Epidermal melanocyte (primary cell): ENCODE data around the gene UBE2D2.
"Not testable (repeated sequence)": the region's sequence is repeated elsewhere in the genome, so short reads cannot be mapped to it uniquely, and the experiment has no call there.

Experiments used
- DNase-seq: peaks from one replicate; pipeline ENCODE4 v3.0.0; 2011; ENCODE audit warnings: low spot score; ENCODE audit not compliant: insufficient read length

The UBE2D2 gene

GRCh38 chr5:139560752-139561654, at the start of gene UBE2D2:
Gene UBE2D2 (plus strand): TSS chr5:139561339. CDS start chr5:139561792, 453 bp downstream.
- DNase-seq: peak; percentile 95

GRCh38 chr5:139512786-139513390, 48.3 kb upstream of the UBE2D2 start:
- no peak for DNase-seq

GRCh38 chr5:139513434-139513833, 47.7 kb upstream of the UBE2D2 start:
- peak; percentile 28 for DNase-seq

GRCh38 chr5:139513852-139514485, 47.2 kb upstream of the UBE2D2 start:
- no peak for DNase-seq

GRCh38 chr5:139514486-139514856, 46.7 kb upstream of the UBE2D2 start:
- DNase-seq: no peak

- DNase-seq: peak; percentile 87
These were observed 43.2 kb upstream of the UBE2D2 start for GRCh38 chr5:139517683-139518564.

GRCh38 chr5:139523635-139524445, 37.3 kb upstream of the UBE2D2 start:
- DNase-seq: no peak

- no peak for DNase-seq
These were observed 36.7 kb upstream of the UBE2D2 start for GRCh38 chr5:139524446-139524845.

GRCh38 chr5:139524940-139525585, 36.1 kb upstream of the UBE2D2 start:
- no peak for DNase-seq

GRCh38 chr5:139525586-139526308, 35.4 kb upstream of the UBE2D2 start:
- not testable (repeated sequence) for DNase-seq

GRCh38 chr5:139526309-139527089, 34.6 kb upstream of the UBE2D2 start:
- not testable (repeated sequence) for DNase-seq

GRCh38 chr5:139527090-139527470, 34.1 kb upstream of the UBE2D2 start:
- DNase-seq: not testable (repeated sequence)

GRCh38 chr5:139527896-139528467, 33.2 kb upstream of the UBE2D2 start:
- DNase-seq: not testable (repeated sequence)

- not testable (repeated sequence) for DNase-seq
These were observed 32.4 kb upstream of the UBE2D2 start for GRCh38 chr5:139528695-139529094.

- DNase-seq: not testable (repeated sequence)
These were observed 31.1 kb upstream of the UBE2D2 start for GRCh38 chr5:139530079-139530478.

- DNase-seq: no peak
These were observed 29.4 kb upstream of the UBE2D2 start for GRCh38 chr5:139531772-139532169.

GRCh38 chr5:139543423-139543991, 17.6 kb upstream of the UBE2D2 start:
- peak; percentile 29 for DNase-seq

- DNase-seq: not testable (repeated sequence)
These were observed 14.5 kb upstream of the UBE2D2 start for GRCh38 chr5:139546593-139546992.
